ENCODE results near the gene ZBTB22. TPM values are rescaled to one million over a fixed set of nuclear protein-coding genes. Genes with fewer than 3 reads are reported as not detected.
A peak's percentile ranks its signal among the peaks of the same experiment; 100 is the strongest.

Gene ZBTB22
- total RNA-seq, 1 donor from 2014 or later = 33.2 TPM

- Mint-ChIP-seq H3K9me3 (no peaks in the 10 kb centered on the region), H3K27ac (peak overlapping the region; percentile 100), H3K4me3 (peak overlapping the region; percentile 99), H3K27me3 (ENCODE audit: low read depth) (no peaks in the 10 kb centered on the region), H3K4me1 (peaks cover 68% of the 10 kb centered on the region), H3K36me3 (peaks cover 21% of the 10 kb centered on the region)
- DNase-seq (ENCODE audit: low spot score in 2 of 2, unreplicated experiment in 2 of 2) = no peak
- no peak for TF ChIP-seq CTCF (IDR thresholded peaks at IDR 0.05; ENCODE audit: unreplicated experiment)
Measured at GRCh38 chr6:33318426-33319073, 1.0 kb upstream of the ZBTB22 start.

- Mint-ChIP-seq H3K36me3 (peaks cover 21% of the 10 kb centered on the region), H3K27ac (peak overlapping the region; percentile 86), H3K4me3 (peak overlapping the region; percentile 94), H3K4me1 (peaks cover 69% of the 10 kb centered on the region), H3K27me3 (ENCODE audit: low read depth) (no peaks in the 10 kb centered on the region), H3K9me3 (no peaks in the 10 kb centered on the region)
- no peak for TF ChIP-seq CTCF (IDR thresholded peaks at IDR 0.05; ENCODE audit: unreplicated experiment)
- DNase-seq (ENCODE audit: low spot score in 2 of 2, unreplicated experiment in 2 of 2) = peak in 1 of 2 experiments; percentile 64
Measured at GRCh38 chr6:33317419-33317668, 200 bp downstream of the ZBTB22 start.

GRCh38 chr6:33316603-33317418, 733 bp downstream of the ZBTB22 start:
- Mint-ChIP-seq H3K9me3 (no peaks in the 10 kb centered on the region), H3K4me1 (peaks cover 69% of the 10 kb centered on the region), H3K36me3 (peaks cover 21% of the 10 kb centered on the region), H3K27ac (peak overlapping the region; percentile 87), H3K27me3 (ENCODE audit: low read depth) (no peaks in the 10 kb centered on the region), H3K4me3 (peak overlapping the region; percentile 94)
- DNase-seq (ENCODE audit: low spot score in 2 of 2, unreplicated experiment in 2 of 2) = no peak
- TF ChIP-seq CTCF (IDR thresholded peaks at IDR 0.05; ENCODE audit: unreplicated experiment) = no peak

GRCh38 chr6:33315793-33316602, 1.5 kb downstream of the ZBTB22 start:
- peak overlapping the region; percentile 87 for H3K27ac Mint-ChIP-seq
- H3K9me3 Mint-ChIP-seq = no peaks in the 10 kb centered on the region
- no peak for TF ChIP-seq CTCF (IDR thresholded peaks at IDR 0.05; ENCODE audit: unreplicated experiment)
- H3K36me3 Mint-ChIP-seq = peaks cover 21% of the 10 kb centered on the region
- peak overlapping the region; percentile 94 for H3K4me3 Mint-ChIP-seq
- peaks cover 66% of the 10 kb centered on the region for H3K4me1 Mint-ChIP-seq
- DNase-seq (ENCODE audit: low spot score in 2 of 2, unreplicated experiment in 2 of 2) = no peak
- H3K27me3 Mint-ChIP-seq (ENCODE audit: low read depth) = no peaks in the 10 kb centered on the region

GRCh38 chr6:33314943-33315792, 2.4 kb downstream of the ZBTB22 start:
- Mint-ChIP-seq H3K27ac (peak overlapping the region; percentile 98), H3K36me3 (peaks cover 16% of the 10 kb centered on the region), H3K27me3 (ENCODE audit: low read depth) (no peaks in the 10 kb centered on the region), H3K4me3 (peak overlapping the region; percentile 94), H3K9me3 (no peaks in the 10 kb centered on the region), H3K4me1 (peaks cover 60% of the 10 kb centered on the region)
- TF ChIP-seq CTCF (IDR thresholded peaks at IDR 0.05; ENCODE audit: unreplicated experiment) = no peak
- no peak for DNase-seq (ENCODE audit: low spot score in 2 of 2, unreplicated experiment in 2 of 2)
